Forelimb muscle (tissue), 1 donor: Measurements from ENCODE around the gene XPR1. TPM values are rescaled to one million over a fixed set of nuclear protein-coding genes. Genes with fewer than 3 reads are reported as not detected.

ENCODE experiments used
- DNase-seq: peaks from one replicate; pipeline ENCODE4 v3.0.0-alpha.2; 2013; ENCODE audit warnings: low read depth
- polyA plus RNA-seq: library from polyadenylated mRNA; unstranded; fragments of 120-200 nt; gene quantifications from one replicate; pipeline ENCODE4 v1.2.1, GENCODE V29; 2013; ENCODE audit not compliant: insufficient read length

The XPR1 gene
- polyA plus RNA-seq, 1 donor = 9.1 TPM

GRCh38 chr1:180929389-180929788, 297.6 kb downstream of the XPR1 start:
- DNase-seq = no peak

- DNase-seq = no peak
Observed at GRCh38 chr1:180930687-180931086, 298.9 kb downstream of the XPR1 start.

GRCh38 chr1:180931529-180931928, 299.7 kb downstream of the XPR1 start:
- DNase-seq = no peak

- no peak for DNase-seq
Observed at GRCh38 chr1:180932378-180932777, 300.6 kb downstream of the XPR1 start.

GRCh38 chr1:180933141-180933540, 301.3 kb downstream of the XPR1 start:
- DNase-seq = no peak

- no peak for DNase-seq
Observed at GRCh38 chr1:180934563-180934962, 302.7 kb downstream of the XPR1 start.

GRCh38 chr1:180935326-180936109, 303.7 kb downstream of the XPR1 start:
- no peak for DNase-seq

- no peak for DNase-seq
Observed at GRCh38 chr1:180936110-180937011, 304.5 kb downstream of the XPR1 start.

- DNase-seq = no peak
Observed at GRCh38 chr1:180937012-180937372, 305.2 kb downstream of the XPR1 start.

GRCh38 chr1:180937624-180938225, 305.9 kb downstream of the XPR1 start:
- no peak for DNase-seq

- no peak for DNase-seq
Observed at GRCh38 chr1:180939073-180939710, 307.4 kb downstream of the XPR1 start.

GRCh38 chr1:180939711-180940103, 307.9 kb downstream of the XPR1 start:
- no peak for DNase-seq

Other genes with a start within 250 kb of the XPR1 start
- gene ACBD6, start 129.4 kb upstream of the XPR1 start, polyA plus RNA-seq = 44.2 TPM
- 0.09 TPM for gene OVAAL, start 73.1 kb upstream of the XPR1 start, polyA plus RNA-seq